Suprapubic skin (tissue), 3 donors: ENCODE data around the gene TBC1D25.

Experiments used
- EP300 ChIP-seq: sonication (generic); formaldehyde crosslinking; IDR thresholded peaks from one replicate; pipeline ENCODE4 v1.6.1; 2017; ENCODE audit warnings: antibody characterized with exemption
- POLR2A ChIP-seq, 2 donors: fragments of 450-650 bp; IDR thresholded peaks; one replicate each; pipeline ENCODE4 v1.6.1; 2017; ENCODE audit warnings: antibody characterized with exemption in 2 of 2, mild to moderate bottlenecking in 2 of 2, moderate library complexity in 2 of 2
- TF ChIP-seq, protein P1 (sequence below), 2 donors: fragments of 200-600 bp in 1 of 2; fragments of 450-650 bp in 1 of 2; sonication (generic) in 1 of 2; IDR thresholded peaks; one replicate each; pipeline ENCODE4 v1.5.1; 2016 to 2019; ENCODE audit warnings: antibody characterized with exemption in 2 of 2, mild to moderate bottlenecking in 1 of 2, moderate library complexity in 1 of 2

GRCh38 chrX:48530736-48531135 is 8.8 kb upstream of the TBC1D25 start:
- TF ChIP-seq, protein P1, sequence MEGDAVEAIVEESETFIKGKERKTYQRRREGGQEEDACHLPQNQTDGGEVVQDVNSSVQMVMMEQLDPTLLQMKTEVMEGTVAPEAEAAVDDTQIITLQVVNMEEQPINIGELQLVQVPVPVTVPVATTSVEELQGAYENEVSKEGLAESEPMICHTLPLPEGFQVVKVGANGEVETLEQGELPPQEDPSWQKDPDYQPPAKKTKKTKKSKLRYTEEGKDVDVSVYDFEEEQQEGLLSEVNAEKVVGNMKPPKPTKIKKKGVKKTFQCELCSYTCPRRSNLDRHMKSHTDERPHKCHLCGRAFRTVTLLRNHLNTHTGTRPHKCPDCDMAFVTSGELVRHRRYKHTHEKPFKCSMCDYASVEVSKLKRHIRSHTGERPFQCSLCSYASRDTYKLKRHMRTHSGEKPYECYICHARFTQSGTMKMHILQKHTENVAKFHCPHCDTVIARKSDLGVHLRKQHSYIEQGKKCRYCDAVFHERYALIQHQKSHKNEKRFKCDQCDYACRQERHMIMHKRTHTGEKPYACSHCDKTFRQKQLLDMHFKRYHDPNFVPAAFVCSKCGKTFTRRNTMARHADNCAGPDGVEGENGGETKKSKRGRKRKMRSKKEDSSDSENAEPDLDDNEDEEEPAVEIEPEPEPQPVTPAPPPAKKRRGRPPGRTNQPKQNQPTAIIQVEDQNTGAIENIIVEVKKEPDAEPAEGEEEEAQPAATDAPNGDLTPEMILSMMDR (IDR thresholded peaks at IDR 0.05): no peak
- no peak for TF ChIP-seq POLR2A (IDR thresholded peaks at IDR 0.05)
- TF ChIP-seq EP300: no peak
